Gastroesophageal sphincter (tissue), 4 donors: ENCODE measurements around the gene LZIC. TPM values are rescaled to one million over a fixed set of nuclear protein-coding genes. Genes with fewer than 3 reads are reported as not detected.

Experiments
- ATAC-seq: fragments of 150-250 bp; one replicate; pipeline ENCODE4 v1.9.1; 2016; ENCODE audit warnings: mild to moderate bottlenecking, moderate library complexity
- H3K27ac ChIP-seq, 4 donors: fragments of 200-600 bp; sonication (generic) in 3 of 4; 1 replicate in 3 of 4; 2 replicates in 1 of 4; pipeline ENCODE4 v1.5.1; 2016 to 2019
- H3K27me3 ChIP-seq: fragments of 200-600 bp; sonication (generic); one replicate; pipeline ENCODE4 v1.5.1; 2019
- H3K36me3 ChIP-seq, 2 donors: fragments of 200-600 bp; sonication (generic); one replicate each; pipeline ENCODE4 v1.5.1; 2019; ENCODE audit warnings: control low read depth in 1 of 2
- H3K4me1 ChIP-seq, 3 donors: fragments of 200-600 bp; sonication (generic); 1 replicate in 2 of 3; 2 replicates in 1 of 3; pipeline ENCODE4 v1.5.1; 2016 to 2019; ENCODE audit warnings: control low read depth in 2 of 3
- H3K4me3 ChIP-seq, 2 donors: fragments of 200-600 bp; sonication (generic); one replicate each; pipeline ENCODE4 v1.5.1; 2019; ENCODE audit warnings: mild to moderate bottlenecking in 1 of 2, moderate library complexity in 1 of 2
- H3K9me3 ChIP-seq, 3 donors: fragments of 200-600 bp; sonication (generic); one replicate each; pipeline ENCODE4 v1.5.1; 2017 to 2019; ENCODE audit warnings: control low read depth in 2 of 3
- EP300 ChIP-seq: sonication (generic); formaldehyde crosslinking; IDR thresholded peaks from one replicate; pipeline ENCODE4 v1.6.1; 2017; ENCODE audit warnings: antibody characterized with exemption, mild to moderate bottlenecking
- POLR2A ChIP-seq, 2 donors: fragments of 450-650 bp; IDR thresholded peaks; one replicate each; pipeline ENCODE4 v1.6.1; 2017; ENCODE audit warnings: antibody characterized with exemption in 2 of 2, mild to moderate bottlenecking in 2 of 2, moderate library complexity in 1 of 2
- POLR2AphosphoS5 ChIP-seq: sonication (generic); formaldehyde crosslinking; IDR thresholded peaks from one replicate; pipeline ENCODE4 v1.6.1; 2017; ENCODE audit warnings: antibody characterized with exemption
- whole genome bisulfite sequencing, 2 donors: methylation state at CpG; one replicate each; pipeline ENCODE4 v1.1.5; 2018; ENCODE audit warnings: low coverage in 1 of 2; 5-methylcytosine and 5-hydroxymethylcytosine counted together
- total RNA-seq, 4 donors: library from RNA; depleted of rRNA; stranded (reverse); fragments of >200 nt; gene quantifications; one replicate each; pipeline ENCODE4 v1.1.0, GENCODE V29; 2016
- TF ChIP-seq, protein P1 (sequence below), 4 experiments: fragments of 200-600 bp in 2 of 4; fragments of 450-650 bp in 2 of 4; sonication (generic) in 1 of 4; IDR thresholded peaks; one replicate each; pipeline ENCODE4 v1.5.1; 2017 to 2019; ENCODE audit warnings: antibody characterized with exemption in 4 of 4, mild to moderate bottlenecking in 2 of 4, moderate library complexity in 2 of 4

The LZIC gene
- total RNA-seq, 4 donors from 2014 or later = 26.0 to 45.1 (median 38.4) TPM

DNA sequence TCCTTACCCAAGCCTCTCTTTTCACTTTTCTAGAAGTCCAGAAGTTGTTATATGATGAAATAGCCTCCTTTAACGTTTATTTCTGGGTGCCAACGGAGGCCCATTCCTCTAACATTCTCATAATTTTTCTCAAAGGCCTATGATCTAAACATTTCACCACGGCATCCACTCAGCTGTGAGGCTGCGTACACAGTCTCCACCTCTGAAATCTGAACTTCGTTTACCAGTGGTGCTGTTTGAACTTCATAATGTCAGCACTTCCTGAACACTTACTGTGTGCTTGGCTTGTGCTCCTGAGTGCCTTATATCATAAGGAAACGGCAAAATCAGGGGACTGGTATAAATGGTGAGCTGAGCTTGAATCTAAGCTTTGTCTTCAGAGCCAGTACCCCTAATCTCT lies 41.8 kb upstream of the LZIC start:
- WGBS, 2 donors = 5 to 7% methylated on average over 3 to 6 of the region's 6 CpGs
- no peaks in the 10 kb centered on the region for H3K27me3 ChIP-seq
- peaks cover 0 to 15% (median 0%) of the 10 kb centered on the region in 3 donors for H3K4me1 ChIP-seq
- peaks cover 0 to 47% of the 10 kb centered on the region in 2 donors for H3K36me3 ChIP-seq
- TF ChIP-seq POLR2AphosphoS5 = no peak
- TF ChIP-seq EP300 = no peak
- TF ChIP-seq POLR2A (IDR thresholded peaks at IDR 0.05) = no peak
- TF ChIP-seq, protein P1, sequence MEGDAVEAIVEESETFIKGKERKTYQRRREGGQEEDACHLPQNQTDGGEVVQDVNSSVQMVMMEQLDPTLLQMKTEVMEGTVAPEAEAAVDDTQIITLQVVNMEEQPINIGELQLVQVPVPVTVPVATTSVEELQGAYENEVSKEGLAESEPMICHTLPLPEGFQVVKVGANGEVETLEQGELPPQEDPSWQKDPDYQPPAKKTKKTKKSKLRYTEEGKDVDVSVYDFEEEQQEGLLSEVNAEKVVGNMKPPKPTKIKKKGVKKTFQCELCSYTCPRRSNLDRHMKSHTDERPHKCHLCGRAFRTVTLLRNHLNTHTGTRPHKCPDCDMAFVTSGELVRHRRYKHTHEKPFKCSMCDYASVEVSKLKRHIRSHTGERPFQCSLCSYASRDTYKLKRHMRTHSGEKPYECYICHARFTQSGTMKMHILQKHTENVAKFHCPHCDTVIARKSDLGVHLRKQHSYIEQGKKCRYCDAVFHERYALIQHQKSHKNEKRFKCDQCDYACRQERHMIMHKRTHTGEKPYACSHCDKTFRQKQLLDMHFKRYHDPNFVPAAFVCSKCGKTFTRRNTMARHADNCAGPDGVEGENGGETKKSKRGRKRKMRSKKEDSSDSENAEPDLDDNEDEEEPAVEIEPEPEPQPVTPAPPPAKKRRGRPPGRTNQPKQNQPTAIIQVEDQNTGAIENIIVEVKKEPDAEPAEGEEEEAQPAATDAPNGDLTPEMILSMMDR (IDR thresholded peaks at IDR 0.05) = no peak
- peak overlapping the region; percentile 12 to 74 (median 68) for H3K27ac ChIP-seq
- peak; percentile 57 for ATAC-seq
- no peak overlapping the region for H3K4me3 ChIP-seq
- no peaks in the 10 kb centered on the region for H3K9me3 ChIP-seq

DNA sequence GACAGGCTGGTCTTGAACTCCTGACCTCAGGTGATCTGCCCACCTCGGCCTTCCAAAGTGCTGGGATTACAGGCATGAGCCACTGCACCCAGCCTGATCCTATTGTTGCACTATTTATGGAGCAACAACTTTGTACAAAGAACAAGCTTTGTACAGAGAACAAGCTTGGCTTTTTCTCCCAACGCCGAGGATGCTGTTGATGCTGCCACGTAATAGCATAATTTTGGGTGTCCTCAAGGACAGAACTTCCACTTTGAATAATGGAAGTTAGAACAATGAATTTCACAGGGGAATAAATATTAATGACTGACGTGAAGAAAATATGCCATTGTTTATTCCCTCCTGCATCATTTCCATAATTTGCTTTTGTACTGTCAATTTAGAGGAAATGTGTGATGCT lies 41.1 kb upstream of the LZIC start:
- H3K36me3 ChIP-seq = peaks cover 0 to 50% of the 10 kb centered on the region in 2 donors
- no peaks in the 10 kb centered on the region for H3K27me3 ChIP-seq
- H3K4me3 ChIP-seq = no peak overlapping the region
- TF ChIP-seq EP300 (no peak), POLR2AphosphoS5 (no peak), POLR2A (IDR thresholded peaks at IDR 0.05) (no peak)
- TF ChIP-seq, protein P1 (IDR thresholded peaks at IDR 0.05) = no peak
- peaks cover 0 to 12% (median 0%) of the 10 kb centered on the region in 3 donors for H3K4me1 ChIP-seq
- peak overlapping the region; percentile 9 to 74 (median 68) for H3K27ac ChIP-seq
- WGBS, 2 donors = 67 to 91% methylated on average over 4 to 5 of the region's 5 CpGs
- H3K9me3 ChIP-seq = no peaks in the 10 kb centered on the region
- ATAC-seq = no peak

DNA sequence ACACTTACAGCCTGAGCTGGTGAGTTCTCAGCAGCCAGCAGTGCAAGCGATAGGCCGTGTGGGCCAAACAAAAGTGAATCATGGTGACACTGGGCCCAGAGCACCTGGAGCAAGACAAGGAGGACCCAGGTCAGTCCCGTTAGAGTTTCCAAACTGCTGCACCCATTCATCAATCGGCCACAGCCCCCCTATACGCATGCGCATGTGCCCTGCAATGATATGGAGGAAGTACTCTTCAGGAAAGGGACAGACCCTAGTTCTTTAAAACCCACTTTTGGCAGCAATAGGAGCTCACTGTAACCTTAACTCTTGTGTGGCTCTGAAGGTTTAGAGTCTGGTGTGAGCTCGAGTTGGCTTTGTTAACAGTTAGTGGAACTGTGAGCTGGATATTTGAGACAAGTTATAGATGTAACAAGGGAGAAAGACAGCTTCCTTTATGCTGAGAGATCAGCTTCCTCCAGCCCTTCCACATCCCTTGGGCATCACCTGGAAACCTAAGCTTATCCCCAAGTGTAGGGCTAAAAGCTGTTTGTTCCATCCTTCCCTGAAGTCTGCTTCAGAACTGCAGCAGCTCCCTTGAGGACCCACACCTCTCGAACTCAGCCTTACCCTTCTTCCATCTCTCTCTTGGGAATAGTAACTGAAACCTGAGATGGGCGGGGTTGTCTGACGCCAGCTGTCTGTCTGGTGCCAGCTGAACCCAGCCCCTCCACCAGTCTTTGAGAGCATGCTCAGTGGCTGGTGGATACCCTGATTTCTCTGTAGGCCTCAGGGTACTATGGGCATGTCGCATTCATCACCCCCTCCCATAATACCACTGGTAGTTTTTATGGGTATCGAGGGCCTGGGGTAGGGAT lies 17.7 kb upstream of the LZIC start:
- H3K4me1 ChIP-seq = no peaks in the 10 kb centered on the region
- no peak for ATAC-seq
- no peak overlapping the region for H3K4me3 ChIP-seq
- peaks cover 0 to 5% of the 10 kb centered on the region in 2 donors for H3K36me3 ChIP-seq
- H3K27ac ChIP-seq = no peak overlapping the region
- no peaks in the 10 kb centered on the region for H3K27me3 ChIP-seq
- H3K9me3 ChIP-seq = no peaks in the 10 kb centered on the region
- 71 to 75% methylated on average over 7 to 9 of the region's 12 CpGs for WGBS, 2 donors
- TF ChIP-seq POLR2AphosphoS5 = no peak
- TF ChIP-seq EP300 = no peak
- TF ChIP-seq POLR2A (IDR thresholded peaks at IDR 0.05) = no peak
- TF ChIP-seq, protein P1 (IDR thresholded peaks at IDR 0.05) = no peak

DNA sequence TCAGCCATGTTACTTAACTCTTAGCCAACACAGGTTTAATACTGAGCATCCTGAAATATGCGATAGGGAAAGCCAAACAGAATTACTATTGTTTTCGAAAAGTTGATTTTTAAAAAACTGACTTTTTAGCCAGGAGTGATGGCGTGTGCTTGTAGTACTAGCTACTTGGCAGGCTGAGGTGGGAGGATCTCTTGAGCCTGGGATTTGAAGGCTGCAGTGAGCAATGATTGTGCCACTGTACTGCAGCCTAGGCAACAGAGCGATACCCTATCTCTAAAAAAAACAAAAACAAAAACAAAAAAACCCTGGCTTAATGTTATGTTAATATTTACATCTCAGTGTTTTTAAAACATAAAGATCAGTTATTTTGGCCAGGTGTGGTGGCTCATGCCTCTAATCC lies 16.8 kb upstream of the LZIC start:
- H3K4me1 ChIP-seq = no peaks in the 10 kb centered on the region

More for the DNA sequence above, 16.8 kb upstream of the LZIC start:
- TF ChIP-seq POLR2A (IDR thresholded peaks at IDR 0.05) (no peak), POLR2AphosphoS5 (no peak), EP300 (no peak)
- TF ChIP-seq, protein P1 (IDR thresholded peaks at IDR 0.05) = no peak
- H3K27me3 ChIP-seq = no peaks in the 10 kb centered on the region
- H3K27ac ChIP-seq = no peak overlapping the region
- ATAC-seq = no peak
- no peak overlapping the region for H3K4me3 ChIP-seq
- WGBS, 2 donors = 45 to 85% methylated on average over 3 to 4 of the region's 4 CpGs
- peaks cover 0 to 5% of the 10 kb centered on the region in 2 donors for H3K36me3 ChIP-seq
- H3K9me3 ChIP-seq = no peaks in the 10 kb centered on the region
